ENCODE results near the gene PRLH. TPM values are rescaled to one million over a fixed set of nuclear protein-coding genes. Genes with fewer than 3 reads are reported as not detected.
A peak's percentile ranks its signal among the peaks of the same experiment; 100 is the strongest.

PRLH gene
- total RNA-seq, 1 donor = not detected

DNA sequence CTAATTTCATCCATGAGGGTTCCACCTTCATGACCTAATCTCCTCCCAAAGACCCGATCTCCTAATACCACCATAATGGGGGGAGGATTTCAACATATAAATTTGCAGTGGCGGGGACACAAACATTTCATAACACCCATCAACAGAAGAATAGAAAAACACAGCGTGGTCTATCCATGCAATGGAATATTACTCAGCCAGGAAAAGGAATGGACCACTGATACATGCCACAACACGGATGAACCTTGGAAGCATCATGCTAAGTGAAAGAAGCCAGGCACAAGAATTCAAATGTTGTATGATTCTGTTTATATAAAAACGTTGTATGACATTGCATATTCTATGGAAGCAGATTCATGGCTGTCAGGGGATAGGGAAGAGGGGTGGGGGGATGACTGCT is 2.7 kb downstream of the PRLH start:
- no peak overlapping the region for H3K27ac ChIP-seq (ENCODE audit: low read depth, low read length)
- no peak overlapping the region for H3K4me2 ChIP-seq (ENCODE audit: insufficient read depth, low read length)
- TF ChIP-seq, protein P1, sequence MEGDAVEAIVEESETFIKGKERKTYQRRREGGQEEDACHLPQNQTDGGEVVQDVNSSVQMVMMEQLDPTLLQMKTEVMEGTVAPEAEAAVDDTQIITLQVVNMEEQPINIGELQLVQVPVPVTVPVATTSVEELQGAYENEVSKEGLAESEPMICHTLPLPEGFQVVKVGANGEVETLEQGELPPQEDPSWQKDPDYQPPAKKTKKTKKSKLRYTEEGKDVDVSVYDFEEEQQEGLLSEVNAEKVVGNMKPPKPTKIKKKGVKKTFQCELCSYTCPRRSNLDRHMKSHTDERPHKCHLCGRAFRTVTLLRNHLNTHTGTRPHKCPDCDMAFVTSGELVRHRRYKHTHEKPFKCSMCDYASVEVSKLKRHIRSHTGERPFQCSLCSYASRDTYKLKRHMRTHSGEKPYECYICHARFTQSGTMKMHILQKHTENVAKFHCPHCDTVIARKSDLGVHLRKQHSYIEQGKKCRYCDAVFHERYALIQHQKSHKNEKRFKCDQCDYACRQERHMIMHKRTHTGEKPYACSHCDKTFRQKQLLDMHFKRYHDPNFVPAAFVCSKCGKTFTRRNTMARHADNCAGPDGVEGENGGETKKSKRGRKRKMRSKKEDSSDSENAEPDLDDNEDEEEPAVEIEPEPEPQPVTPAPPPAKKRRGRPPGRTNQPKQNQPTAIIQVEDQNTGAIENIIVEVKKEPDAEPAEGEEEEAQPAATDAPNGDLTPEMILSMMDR (IDR thresholded peaks at IDR 0.05; ENCODE audit: extremely low read depth, low read depth, low read length) = no peak
- H4K20me1 ChIP-seq (ENCODE audit: insufficient read depth, low read length) = no peaks in the 10 kb centered on the region
- H3K4me3 ChIP-seq (ENCODE audit: insufficient read depth, low read length) = no peak overlapping the region
- DNase-seq (ENCODE audit: insufficient read length, low spot score, missing footprints) = peak; percentile 42
- H3K9me3 ChIP-seq (ENCODE audit: low read depth, low read length) = no peaks in the 10 kb centered on the region
- no peaks in the 10 kb centered on the region for H3K27me3 ChIP-seq (ENCODE audit: insufficient read depth, low read length)
- no peaks in the 10 kb centered on the region for H3K36me3 ChIP-seq (ENCODE audit: insufficient read depth, low read length)
- H3K4me1 ChIP-seq (ENCODE audit: insufficient read depth, low read length) = peaks cover 4% of the 10 kb centered on the region
- H2AFZ ChIP-seq (ENCODE audit: low read length) = no peak overlapping the region
- H3K79me2 ChIP-seq (ENCODE audit: insufficient read depth, low read length) = no peaks in the 10 kb centered on the region

DNA sequence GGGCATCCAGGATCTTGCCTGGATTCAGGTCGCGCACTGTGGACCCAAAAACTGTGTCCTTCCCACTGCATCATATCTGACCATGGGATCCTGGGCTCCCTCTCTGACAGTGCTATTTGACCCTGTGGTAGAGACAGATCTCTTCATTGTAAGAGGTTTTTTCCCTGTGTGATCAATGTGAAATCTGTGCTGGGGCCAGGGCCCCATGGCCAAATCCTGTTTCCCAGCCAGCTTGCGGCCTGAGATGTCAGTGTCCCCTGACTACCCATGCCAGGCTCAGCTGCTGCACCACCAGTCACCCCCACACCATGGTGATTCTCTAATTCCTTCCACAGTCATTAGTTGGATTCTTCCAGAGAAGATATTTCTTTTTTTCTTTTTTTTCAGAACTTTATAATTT is 3.5 kb downstream of the PRLH start:
- H3K36me3 ChIP-seq (ENCODE audit: insufficient read depth, low read length) = no peaks in the 10 kb centered on the region

DNA sequence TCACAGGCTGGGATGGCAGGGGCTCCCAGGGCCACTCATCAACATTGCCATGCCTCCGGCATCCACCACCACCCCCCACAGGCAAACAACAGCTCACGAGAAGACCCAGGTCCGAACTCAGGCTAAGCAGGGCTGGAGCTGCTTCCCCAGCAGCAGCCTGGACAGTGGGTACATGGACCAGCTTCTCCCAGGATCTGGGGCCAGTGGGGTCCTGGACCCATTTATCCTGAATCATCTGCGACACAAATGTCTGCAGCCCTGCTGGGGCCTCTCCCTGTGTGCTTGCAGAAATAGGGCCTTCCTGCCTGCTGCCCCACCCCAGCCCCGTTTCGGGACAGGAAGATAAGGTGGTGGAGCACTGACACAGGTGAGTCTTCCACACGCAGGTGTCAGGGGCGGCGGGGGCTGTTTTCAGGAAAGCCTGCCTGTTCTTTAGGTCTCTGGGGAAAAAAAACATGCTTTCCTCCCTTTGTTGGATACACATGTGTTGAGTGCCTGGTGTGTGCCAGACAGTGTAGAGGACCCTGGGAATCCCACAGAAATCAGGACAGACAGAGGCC is 4.5 kb downstream of the PRLH start:
- peak; percentile 62 for DNase-seq (ENCODE audit: insufficient read length, low spot score, missing footprints)
- no peaks in the 10 kb centered on the region for H3K27me3 ChIP-seq (ENCODE audit: insufficient read depth, low read length)
- no peak overlapping the region for H3K27ac ChIP-seq (ENCODE audit: low read depth, low read length)
- no peaks in the 10 kb centered on the region for H4K20me1 ChIP-seq (ENCODE audit: insufficient read depth, low read length)
- no peaks in the 10 kb centered on the region for H3K36me3 ChIP-seq (ENCODE audit: insufficient read depth, low read length)
- no peak overlapping the region for H3K4me2 ChIP-seq (ENCODE audit: insufficient read depth, low read length)
- no peak overlapping the region for H2AFZ ChIP-seq (ENCODE audit: low read length)
- H3K79me2 ChIP-seq (ENCODE audit: insufficient read depth, low read length) = no peaks in the 10 kb centered on the region
- H3K4me1 ChIP-seq (ENCODE audit: insufficient read depth, low read length) = peaks cover 4% of the 10 kb centered on the region
- no peaks in the 10 kb centered on the region for H3K9me3 ChIP-seq (ENCODE audit: low read depth, low read length)
- TF ChIP-seq, protein P1 (IDR thresholded peaks at IDR 0.05; ENCODE audit: extremely low read depth, low read depth, low read length) = no peak
- no peak overlapping the region for H3K4me3 ChIP-seq (ENCODE audit: insufficient read depth, low read length)

More for the DNA sequence above, 3.5 kb downstream of the PRLH start:
- TF ChIP-seq, protein P1 (IDR thresholded peaks at IDR 0.05; ENCODE audit: extremely low read depth, low read depth, low read length) = no peak
- Histone ChIP-seq H3K79me2 (ENCODE audit: insufficient read depth, low read length) (no peaks in the 10 kb centered on the region), H3K27ac (ENCODE audit: low read depth, low read length) (no peak overlapping the region), H3K9me3 (ENCODE audit: low read depth, low read length) (no peaks in the 10 kb centered on the region), H3K4me1 (ENCODE audit: insufficient read depth, low read length) (peaks cover 4% of the 10 kb centered on the region), H2AFZ (ENCODE audit: low read length) (no peak overlapping the region), H3K4me2 (ENCODE audit: insufficient read depth, low read length) (no peak overlapping the region), H3K27me3 (ENCODE audit: insufficient read depth, low read length) (no peaks in the 10 kb centered on the region), H3K4me3 (ENCODE audit: insufficient read depth, low read length) (no peak overlapping the region), H4K20me1 (ENCODE audit: insufficient read depth, low read length) (no peaks in the 10 kb centered on the region)
- peak; percentile 76 for DNase-seq (ENCODE audit: insufficient read length, low spot score, missing footprints)

DNA sequence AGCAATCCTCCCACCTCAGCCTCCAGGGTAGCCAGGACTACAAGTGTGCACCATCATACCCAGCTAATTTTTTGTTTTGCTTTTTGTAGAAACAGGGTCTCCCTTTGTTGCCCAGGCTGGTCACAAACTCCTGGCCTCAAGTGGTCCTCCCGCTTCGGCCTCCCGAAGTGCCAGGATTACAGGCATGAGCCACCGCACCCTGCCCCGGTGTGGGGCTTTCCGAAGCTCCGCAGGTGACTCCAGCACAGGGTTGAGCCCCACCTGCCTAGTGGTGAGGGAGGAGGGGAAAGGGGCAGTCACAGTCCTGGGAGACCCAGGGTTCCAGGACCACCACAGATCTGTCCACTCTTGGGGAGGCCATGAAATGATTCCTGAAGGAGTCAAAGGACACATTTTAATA is 5.2 kb downstream of the PRLH start:
- H3K4me1 ChIP-seq (ENCODE audit: insufficient read depth, low read length) = peaks cover 4% of the 10 kb centered on the region
- no peak overlapping the region for H3K4me3 ChIP-seq (ENCODE audit: insufficient read depth, low read length)
- H3K79me2 ChIP-seq (ENCODE audit: insufficient read depth, low read length) = no peaks in the 10 kb centered on the region
- no peak for DNase-seq (ENCODE audit: insufficient read length, low spot score, missing footprints)
- H3K27me3 ChIP-seq (ENCODE audit: insufficient read depth, low read length) = no peaks in the 10 kb centered on the region
- H3K27ac ChIP-seq (ENCODE audit: low read depth, low read length) = no peak overlapping the region
- no peaks in the 10 kb centered on the region for H3K36me3 ChIP-seq (ENCODE audit: insufficient read depth, low read length)
- no peaks in the 10 kb centered on the region for H4K20me1 ChIP-seq (ENCODE audit: insufficient read depth, low read length)
- H2AFZ ChIP-seq (ENCODE audit: low read length) = peak overlapping the region; percentile 58
- no peaks in the 10 kb centered on the region for H3K9me3 ChIP-seq (ENCODE audit: low read depth, low read length)
- TF ChIP-seq, protein P1 (IDR thresholded peaks at IDR 0.05; ENCODE audit: extremely low read depth, low read depth, low read length) = no peak
- H3K4me2 ChIP-seq (ENCODE audit: insufficient read depth, low read length) = peak overlapping the region; percentile 75

All from osteoblast (primary cell).